Left kidney (tissue), 8 donors: ENCODE measurements around the gene KRTAP5-5. TPM values are rescaled to one million over a fixed set of nuclear protein-coding genes. Genes with fewer than 3 reads are reported as not detected.
"Not testable (repeated sequence)": the region's sequence is repeated elsewhere in the genome, so short reads cannot be mapped to it uniquely, and the experiment has no call there.

ENCODE experiments used
- DNase-seq: peaks from one replicate; pipeline ENCODE4 v3.0.0-alpha.2; 2013
- long read RNA-seq, 8 donors: transcript quantifications; one replicate each; lab custom pipeline, GENCODE V29; 2026
- polyA plus RNA-seq: library from polyadenylated mRNA; unstranded; fragments of 120-200 nt; gene quantifications from one replicate; pipeline ENCODE4 v1.2.1, GENCODE V29; 2013; ENCODE audit not compliant: insufficient read length

KRTAP5-5 gene, protein sequence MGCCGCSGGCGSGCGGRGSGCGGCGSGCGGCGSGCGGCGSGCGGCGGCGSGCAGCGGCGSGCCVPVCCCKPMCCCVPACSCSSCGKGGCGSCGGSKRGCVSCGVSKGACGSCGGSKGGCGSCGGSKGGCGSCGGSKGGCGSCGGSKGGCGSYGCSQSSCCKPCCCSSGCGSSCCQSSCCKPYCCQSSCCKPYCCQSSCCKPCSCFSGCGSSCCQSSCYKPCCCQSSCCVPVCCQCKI
- polyA plus RNA-seq: not detected
- long read RNA-seq, donor 1: 0 reads
- long read RNA-seq, donor 2: 0 reads
- long read RNA-seq, donor 3: 0 reads
- long read RNA-seq, donor 4: 0 reads
- long read RNA-seq, donor 5: 0 reads
- long read RNA-seq, donor 6: 0 reads
- long read RNA-seq, donor 7: 0 reads
- long read RNA-seq, donor 8: 0 reads

DNA sequence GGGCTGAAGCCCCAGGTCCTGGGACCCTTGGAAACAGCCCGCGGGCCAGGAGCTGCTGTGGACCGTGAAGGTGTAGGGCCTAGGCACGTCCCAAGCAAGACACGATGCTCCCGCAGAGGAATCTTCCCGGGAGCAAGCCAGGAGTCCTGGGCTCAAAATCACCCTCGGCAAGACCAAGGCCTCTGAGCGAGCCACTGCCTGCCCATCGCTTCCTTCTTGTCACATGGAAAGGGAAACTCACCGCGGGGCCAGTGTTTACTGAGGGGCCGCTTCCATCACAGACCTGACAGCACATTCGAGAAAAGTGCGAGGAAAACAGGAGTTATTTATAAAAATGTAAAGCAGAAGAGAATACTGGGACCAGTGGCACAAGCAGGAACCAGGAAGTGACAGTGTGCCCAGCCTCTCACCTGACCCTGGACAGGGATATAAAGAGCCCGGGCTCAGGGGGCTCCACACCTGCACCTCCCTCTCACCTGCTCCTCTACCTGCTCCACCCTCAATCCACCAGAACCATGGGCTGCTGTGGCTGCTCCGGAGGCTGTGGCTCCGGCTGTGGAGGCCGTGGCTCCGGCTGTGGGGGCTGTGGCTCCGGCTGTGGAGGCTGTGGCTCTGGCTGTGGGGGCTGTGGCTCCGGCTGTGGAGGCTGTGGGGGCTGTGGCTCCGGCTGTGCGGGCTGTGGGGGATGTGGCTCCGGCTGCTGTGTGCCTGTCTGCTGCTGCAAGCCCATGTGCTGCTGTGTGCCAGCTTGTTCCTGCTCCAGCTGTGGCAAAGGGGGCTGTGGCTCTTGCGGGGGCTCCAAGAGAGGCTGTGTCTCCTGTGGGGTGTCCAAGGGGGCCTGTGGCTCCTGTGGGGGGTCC lies at the start of gene KRTAP5-5:
TSS of gene KRTAP5-5 (plus strand) at position 450 of the 860 bp plus-strand sequence. CDS start at position 516, 66 bp downstream.
- DNase-seq: no peak

DNA sequence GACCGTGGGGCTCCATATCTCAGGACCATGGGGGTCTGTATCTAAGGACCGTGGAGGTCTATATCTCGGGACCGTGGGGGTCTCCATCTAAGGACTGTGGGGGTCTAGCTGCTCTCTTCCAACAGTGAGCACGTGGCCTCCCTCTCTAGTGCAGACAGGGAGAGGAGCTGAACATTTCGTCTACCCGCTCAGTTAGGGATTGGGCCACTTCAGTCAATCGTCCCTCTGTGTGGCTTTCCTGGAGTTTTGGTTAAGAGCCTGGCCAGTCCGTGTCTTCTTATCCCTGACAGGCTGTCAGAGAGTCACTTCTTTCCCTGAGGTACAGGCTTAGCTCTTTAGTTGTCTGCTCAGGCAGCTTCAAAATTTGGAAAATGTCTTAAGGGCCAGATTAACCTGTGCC lies 47.6 kb upstream of the KRTAP5-5 start:
- DNase-seq: no peak

DNA sequence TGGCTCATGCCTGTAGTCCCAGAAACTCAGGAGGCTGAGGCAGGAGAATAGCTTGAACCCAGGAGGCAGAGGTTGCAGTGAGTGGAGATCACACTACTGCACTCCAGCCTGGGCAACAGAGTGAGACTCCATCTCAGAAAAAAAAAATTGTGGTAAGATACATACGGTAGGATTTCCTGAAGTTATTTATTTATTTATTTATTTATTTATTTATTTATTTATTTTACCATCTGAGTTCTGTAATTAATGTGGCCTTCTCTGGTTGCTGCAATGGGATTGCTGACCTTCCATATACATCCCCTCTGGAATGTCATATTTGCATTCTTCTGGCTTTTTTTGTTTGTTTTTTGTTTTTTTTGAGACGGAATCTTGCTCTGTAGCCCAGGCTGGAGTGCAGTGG lies 46.7 kb upstream of the KRTAP5-5 start:
- not testable (repeated sequence) for DNase-seq

DNA sequence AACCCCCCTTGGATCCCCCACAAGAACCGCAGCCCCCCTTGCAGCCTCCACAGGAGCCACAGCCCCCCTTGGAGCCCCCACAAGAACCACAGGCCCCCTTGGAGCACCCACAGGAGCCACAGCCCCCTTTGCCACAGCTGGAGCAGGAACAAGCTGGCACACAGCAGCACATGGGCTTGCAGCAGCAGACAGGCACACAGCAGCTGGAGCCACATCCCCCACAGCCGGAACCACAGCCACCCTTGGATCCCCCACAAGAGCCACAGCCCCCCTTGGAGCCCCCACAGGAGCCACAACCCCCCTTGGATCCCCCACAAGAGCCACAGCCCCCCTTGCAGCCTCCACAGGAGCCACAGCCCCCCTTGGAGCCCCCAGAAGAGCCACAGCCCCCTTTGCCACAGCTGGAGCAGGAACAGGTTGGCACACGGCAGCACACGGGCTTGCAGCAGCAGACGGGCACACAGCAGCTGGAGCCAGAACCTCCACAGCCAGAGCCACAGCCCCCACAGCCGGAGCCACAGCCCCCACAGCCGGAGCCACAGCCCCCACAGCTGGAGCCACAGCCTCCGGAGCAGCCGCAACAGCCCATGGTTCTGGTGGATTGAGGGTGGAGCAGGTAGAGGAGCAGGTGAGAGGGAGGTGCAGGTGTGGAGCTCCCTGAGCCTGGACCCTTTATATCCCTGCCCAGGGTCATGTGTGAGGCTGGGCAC lies 44.8 kb upstream of the KRTAP5-5 start, which contains the start of gene KRTAP5-1:
TSS of gene KRTAP5-1 (minus strand) at position 623 of the 710 bp plus-strand sequence. CDS start at position 589, 34 bp downstream.
- not testable (repeated sequence) for DNase-seq

DNA sequence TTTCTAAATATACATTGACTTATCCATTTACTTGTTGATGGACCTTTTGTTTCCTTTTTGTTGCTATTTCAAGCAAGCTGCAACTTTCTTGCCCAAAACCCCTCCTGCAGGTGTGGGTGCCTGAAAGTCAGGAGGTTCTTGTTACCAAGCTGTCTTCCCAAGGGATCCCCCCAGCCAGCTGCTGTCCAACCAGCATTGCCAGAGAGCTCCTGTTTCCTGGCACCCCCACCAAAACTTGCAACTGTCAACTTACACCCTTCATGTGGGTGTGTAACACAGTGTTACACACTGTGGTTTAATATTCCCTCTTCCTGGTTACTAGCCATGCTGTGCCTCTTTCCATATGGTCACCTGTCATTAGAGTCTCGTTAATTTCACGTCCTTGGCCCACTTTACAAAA lies 42.9 kb upstream of the KRTAP5-5 start:
- no peak for DNase-seq

DNA sequence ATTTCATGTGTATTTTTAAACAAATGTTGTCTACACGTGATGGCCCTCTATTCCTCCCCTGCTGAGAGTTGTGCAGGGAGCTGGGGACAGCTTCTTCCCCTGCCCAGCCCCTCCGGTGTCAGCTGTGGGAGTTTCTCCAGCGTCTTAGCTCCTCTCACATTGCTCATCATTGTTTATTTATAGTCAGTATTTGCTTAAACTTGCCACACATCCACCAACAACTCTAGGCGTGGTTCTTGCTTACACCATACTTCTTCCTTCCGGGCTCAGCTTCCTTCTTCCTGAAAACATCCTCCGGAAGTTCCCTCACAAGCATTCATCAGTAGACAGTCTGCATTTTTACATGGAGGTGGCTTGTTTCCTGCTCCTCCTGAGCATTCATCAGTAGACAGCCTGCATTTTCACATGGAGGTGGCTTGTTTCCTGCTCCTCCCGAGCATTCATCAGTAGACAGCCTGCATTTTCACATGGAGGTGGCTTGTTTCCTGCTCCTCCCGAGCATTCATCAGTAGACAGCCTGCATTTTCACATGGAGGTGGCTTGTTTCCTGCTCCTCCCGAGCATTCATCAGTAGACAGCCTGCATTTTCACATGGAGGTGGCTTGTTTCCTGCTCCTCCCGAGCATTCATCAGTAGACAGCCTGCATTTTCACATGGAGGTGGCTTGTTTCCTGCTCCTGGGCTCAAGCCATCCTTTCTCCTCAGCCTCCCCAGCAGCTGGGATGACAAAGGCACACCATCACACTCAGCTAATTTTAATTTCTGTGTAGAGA lies 40.2 kb upstream of the KRTAP5-5 start:
- not testable (repeated sequence) for DNase-seq

DNA sequence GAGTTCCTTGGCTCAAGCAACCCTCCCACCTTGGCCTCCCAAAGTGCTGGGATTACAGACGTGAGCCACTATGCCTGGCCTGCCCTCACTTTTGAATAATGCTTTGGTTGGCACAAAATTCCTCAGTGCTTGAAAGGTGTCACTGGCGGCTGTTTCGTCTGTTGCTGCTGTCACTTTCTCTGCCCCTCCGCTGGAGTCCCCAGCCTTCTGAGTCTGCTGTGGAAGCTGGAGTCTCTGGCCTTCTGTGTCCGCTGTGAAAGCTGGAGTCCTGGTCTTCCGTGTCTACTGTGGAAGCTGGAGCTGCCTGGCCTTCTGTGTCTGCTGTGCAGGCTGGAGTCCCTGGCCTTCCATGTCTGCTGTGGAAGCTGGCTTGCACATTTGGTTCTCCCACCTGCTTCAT lies 39.6 kb upstream of the KRTAP5-5 start:
- DNase-seq: no peak

DNA sequence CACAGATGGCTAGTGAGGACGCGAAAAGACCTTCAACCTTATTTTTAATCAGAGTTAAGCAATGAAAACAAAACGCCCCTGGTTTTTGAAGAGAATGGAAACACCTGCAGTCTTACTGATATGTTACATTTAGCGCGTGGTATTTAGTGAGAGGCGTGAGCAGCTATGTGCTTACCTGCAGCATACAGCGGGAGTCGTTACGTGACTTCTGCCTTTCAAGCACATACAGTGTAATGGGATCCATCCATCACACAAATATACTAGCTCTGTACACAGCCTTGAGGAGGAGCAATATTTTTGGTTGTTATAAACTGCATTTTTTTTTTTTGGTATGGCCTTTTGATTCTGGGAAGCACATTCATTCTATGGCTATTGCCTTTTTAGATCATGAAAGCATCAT lies 36.9 kb upstream of the KRTAP5-5 start:
- DNase-seq: no peak

DNA sequence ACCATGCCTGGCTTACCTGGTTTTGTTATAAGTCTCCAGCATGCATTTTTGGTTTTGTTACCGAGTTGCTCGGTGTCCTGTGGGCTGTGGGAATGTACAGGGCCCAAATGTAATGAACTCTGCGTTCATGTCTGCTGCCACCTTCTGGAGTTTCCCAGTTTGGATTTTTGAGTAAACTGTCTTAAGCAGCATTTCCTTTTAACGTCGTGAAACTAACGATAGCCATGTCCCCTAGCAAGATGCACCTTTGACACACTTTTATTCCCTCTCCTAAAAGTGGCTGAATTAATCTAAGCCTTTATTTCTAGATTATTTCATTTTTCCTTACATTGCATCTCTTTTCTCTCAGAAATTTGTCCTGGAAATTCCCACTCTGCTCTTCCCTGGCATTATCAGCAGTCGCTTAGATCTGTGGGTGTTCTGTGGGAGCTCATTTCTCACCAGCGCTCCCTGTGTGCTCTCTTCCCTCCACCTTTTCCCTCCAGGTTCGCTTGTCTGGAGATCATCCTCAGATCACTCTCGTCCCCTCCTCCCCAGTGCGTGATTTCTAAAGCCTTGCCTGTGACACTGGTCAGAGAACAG lies 33.5 kb upstream of the KRTAP5-5 start:
- DNase-seq: not testable (repeated sequence)

DNA sequence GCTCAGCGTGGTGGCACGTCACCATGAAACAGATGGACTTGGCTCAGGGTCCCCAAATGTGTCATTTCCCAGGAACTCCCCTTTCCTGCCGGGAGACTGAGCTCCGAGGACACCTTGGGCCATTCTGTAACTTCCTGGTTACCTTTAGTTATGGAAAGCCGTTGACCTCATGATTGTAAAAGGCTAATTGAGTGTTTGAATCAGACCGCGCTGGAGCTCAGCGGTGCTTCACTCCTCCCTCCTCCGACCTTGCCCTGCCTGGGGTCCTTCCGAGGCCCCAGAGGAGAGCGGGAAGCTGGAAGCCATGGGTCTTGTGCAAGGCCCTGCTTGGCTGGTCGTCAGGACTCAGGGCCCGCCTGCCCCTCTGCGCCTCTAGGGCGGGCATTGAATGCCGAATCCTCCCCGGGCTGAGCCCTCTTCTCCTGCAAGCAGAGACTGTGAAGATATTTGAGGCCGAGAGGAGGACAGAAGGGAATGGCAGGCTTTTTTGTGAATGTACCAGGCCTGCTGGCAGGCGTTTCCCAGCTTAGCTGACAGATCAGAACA lies 32.9 kb upstream of the KRTAP5-5 start:
- not testable (repeated sequence) for DNase-seq

DNA sequence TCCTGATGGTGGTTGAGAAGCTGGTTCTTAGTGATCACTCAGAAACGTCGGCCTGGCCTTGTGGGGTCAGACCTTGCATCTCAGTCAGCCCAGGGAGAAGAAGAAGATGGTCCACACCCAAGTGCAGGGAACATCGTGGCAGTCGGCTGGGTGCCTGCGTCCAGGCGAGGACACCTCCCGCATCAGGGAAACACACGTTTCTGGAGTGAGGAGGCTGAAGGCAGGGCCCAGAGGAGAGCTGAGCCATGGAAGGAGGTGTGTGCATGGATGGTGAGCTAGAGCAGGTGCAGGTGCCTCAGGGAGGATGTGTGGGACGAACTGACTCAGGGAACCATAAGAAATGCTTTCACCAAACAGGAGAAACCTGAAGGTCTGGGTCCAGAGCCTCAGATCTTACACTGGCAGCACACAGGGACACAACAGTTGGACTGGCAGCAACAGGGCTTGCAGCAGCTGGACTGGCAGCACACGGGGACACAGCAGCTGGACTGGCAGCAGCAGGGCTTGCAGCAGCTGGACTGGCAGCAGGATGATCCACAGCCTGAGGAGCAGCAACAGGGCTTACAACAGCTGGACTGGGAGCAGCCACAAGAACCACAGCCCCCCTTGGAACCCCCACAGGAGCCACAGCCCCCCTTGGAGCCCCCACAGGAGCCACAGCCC lies 32.1 kb upstream of the KRTAP5-5 start:
- no peak for DNase-seq

DNA sequence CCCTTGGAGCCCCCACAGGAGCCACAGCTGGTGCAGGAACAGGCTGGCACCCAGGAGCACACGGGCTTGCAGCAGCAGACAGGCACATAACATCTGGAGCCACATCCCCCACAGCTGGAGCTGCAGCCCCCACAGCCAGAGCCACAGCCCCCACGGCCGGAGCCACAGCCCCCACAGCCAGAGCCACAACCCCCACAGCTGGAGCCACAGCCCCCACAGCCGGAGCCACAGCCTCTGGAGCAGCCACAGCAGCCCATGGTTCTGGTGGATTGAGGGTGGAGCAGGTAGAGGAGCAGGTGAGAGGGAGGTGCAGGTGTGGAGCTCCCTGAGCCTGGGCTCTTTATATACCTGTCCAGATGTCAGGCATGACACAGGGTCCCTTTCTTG lies 31.6 kb upstream of the KRTAP5-5 start, which contains the start of gene KRTAP5-2:
TSS of gene KRTAP5-2 (minus strand) at position 301 of the 387 bp plus-strand sequence. CDS start at position 257, 44 bp downstream.
- DNase-seq: no peak

DNA sequence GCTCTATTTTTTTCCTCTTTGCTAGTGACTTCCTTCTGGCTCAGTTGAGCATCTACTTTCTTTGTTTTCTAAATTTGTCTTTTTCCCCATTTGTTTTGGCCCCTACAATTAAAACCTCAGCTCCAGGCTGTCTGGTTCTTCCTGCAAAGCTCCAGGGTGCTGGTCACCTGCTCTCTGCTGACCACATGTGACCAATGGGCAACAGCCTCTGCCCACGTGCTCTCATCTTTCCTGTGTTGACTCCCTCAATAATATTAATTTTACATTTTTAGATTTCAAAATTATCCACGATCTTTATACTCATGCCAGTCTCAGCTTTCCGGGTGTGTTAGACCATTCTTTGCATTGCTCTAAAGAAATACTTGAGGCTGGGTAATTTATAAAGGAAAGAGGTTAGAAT lies 31.2 kb upstream of the KRTAP5-5 start:
- DNase-seq: not testable (repeated sequence)

DNA sequence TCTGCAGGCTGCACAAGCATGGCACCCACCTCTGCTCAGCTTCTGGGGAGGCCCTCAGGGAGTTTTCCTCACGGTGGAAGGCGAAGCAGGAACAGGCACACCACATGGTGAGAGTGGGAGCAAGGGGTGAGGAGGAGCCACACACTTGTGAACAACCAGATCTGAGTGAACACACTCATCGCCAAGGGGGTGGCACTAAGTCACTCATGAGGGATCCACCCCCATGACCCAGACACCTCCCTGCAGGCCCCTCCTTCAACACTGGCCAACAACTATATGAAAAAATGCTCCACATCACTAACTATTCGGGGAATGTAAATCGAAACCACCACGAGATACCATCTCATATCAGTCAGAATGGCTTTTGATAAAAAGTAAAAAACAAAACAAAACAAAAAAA lies 30.8 kb upstream of the KRTAP5-5 start:
- no peak for DNase-seq

DNA sequence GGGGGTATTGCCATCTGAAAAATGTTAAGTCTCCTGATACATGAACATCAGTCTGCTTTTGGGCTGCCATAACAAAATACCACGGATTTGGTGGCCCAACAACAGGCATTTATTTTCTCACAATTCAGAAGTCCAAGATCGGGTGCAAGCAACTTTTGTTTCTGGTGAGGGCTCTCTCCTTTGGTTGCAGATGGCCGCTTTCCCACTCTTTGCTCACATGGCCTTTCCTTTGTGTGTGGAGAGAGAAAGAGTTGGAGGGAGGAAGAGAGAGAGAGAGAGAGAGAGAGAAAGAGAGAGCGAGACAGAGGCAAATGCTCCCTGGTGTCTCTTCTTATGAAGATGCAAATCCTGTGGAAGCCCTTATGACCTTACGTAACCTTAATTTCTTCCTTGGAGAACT lies 28.9 kb upstream of the KRTAP5-5 start:
- DNase-seq: no peak

DNA sequence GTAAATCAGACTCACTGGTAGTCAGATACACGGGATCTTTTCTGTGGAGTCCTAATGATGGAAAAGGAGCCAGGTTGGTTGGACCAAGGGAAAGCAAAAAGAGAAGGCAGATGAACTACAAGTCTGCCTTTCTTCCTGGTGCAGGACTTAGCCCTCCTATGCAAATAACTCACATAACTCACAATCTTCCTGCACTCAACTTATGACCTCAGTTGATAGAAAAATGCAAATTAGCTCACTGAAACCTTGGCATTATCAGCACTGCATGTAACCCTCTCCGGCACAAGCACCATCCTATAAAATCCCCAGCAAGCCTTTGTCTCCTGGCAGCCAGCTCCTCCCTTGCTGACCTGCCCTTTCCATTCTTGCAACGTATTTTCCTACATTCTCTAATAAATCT lies 27.9 kb upstream of the KRTAP5-5 start:
- DNase-seq: not testable (repeated sequence)

DNA sequence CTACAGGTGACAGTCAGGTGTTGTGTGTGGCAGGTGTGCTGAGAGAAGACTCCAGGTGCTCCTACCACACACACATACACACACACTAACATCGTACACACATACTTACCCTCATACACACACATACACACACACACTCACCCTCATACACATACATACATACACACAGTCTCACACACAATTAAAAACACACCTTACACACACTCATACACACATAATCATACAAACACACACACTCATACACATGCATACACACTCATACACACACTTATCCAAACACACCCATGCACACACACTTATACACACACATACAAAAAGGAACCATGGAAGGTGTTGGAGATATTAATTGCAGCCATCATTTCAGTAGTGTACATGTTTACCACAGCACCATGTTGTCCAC lies 25.9 kb upstream of the KRTAP5-5 start:
- no peak for DNase-seq

DNA sequence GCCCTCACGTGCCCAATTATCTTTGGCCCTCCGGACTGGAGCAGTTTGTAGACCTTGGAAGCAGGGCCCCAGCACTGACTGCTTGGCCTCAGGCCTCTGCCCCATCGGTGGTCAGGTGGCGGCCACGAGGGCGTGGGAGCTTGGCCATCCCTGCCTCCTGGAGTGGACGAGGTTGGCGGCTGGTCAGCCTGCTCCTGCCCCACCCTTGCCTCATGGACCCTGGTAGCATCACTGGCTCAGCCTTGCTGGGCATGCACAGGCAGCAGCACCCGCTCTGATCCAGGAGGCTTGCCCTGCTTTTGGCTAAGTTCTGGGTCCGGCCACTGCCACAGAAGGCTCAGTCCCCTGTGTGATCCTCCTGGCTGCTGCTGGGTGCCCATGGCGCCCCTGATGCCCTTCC lies 25.4 kb upstream of the KRTAP5-5 start:
- no peak for DNase-seq

DNA sequence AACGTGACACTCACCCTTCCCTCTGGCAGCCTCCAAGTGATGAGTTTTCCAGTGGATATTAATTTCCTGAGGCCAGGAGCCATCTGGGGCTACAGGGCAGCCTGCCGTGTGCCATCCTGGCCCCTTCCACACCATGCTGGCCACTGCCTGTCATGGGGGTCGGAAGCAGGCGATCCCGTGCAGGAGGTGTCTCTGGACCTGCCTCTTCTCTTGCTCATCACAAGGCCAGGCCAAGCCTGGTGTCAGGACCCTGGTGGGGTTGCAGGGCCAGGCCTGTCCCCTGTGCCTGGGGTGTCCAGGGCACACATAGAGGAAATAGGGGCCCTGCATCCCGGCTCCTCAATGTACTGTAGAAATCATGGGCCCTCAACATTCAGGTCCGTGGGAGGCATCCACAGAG lies 24.9 kb upstream of the KRTAP5-5 start:
- DNase-seq: no peak

DNA sequence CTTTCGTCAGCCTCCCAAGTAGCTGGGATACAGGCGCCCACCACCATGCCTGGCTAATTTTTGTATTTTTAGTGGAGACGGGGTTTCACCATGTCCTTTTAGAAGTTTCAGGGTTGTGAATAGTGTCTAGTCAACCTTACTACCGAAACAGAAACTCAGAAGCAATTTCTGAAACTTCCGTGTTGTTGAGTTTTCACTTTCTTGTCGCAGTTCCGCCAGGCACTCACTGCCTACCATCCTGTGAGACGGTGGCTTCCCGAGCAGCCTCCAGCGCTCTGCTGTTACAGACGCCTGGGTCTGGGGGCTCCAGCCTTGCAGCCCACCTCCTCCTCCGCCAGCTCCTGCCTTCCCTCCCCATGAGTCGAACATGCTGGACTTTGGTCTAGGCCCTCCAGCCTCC lies 23.7 kb upstream of the KRTAP5-5 start:
- not testable (repeated sequence) for DNase-seq
